Erythroblast (primary cell): ENCODE data around the gene URM1.
A peak's percentile ranks its signal among the peaks of the same experiment; 100 is the strongest.

Experiments
- DNase-seq, 2 experiments: peaks; one replicate each; lab custom pipeline; 2025; lab: John Stamatoyannopoulos, UW
- GATA1 ChIP-seq: IDR thresholded peaks from 2 replicates; pipeline ENCODE4 v1.6.1; 2011; ENCODE audit warnings: low read depth, mild to moderate bottlenecking, control low read depth, low read length, moderate library complexity
- POLR2A ChIP-seq: IDR thresholded peaks from 2 replicates; pipeline ENCODE4 v1.6.1; 2011; ENCODE audit warnings: mild to moderate bottlenecking, low read length

Gene URM1

DNA sequence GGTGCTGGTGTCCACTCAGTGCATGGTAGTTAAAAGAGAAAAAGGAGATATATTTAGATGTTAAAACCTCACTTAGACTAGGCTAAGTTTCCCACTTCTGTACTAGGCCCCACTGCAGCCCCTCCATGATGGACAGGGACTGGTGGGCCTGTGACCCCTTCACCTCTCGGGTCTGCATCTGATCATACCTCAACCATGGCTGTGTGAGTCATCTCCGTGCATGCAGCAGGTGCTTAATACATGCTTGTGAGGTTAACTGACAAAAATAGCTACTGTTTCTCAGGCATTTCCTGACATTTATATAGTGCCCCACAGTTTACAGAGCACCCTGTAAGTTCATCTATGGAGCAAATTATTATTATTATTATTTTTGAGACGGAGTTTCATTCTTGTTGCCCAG is 8.4 kb upstream of the URM1 start:
- DNase-seq, result no peak
- TF ChIP-seq POLR2A, result no peak
- TF ChIP-seq GATA1, result no peak

- TF ChIP-seq GATA1 (no peak), POLR2A (no peak)
- DNase-seq, result no peak
Observed at GRCh38 chr9:128365525-128365924, 5.6 kb upstream of the URM1 start.

DNA sequence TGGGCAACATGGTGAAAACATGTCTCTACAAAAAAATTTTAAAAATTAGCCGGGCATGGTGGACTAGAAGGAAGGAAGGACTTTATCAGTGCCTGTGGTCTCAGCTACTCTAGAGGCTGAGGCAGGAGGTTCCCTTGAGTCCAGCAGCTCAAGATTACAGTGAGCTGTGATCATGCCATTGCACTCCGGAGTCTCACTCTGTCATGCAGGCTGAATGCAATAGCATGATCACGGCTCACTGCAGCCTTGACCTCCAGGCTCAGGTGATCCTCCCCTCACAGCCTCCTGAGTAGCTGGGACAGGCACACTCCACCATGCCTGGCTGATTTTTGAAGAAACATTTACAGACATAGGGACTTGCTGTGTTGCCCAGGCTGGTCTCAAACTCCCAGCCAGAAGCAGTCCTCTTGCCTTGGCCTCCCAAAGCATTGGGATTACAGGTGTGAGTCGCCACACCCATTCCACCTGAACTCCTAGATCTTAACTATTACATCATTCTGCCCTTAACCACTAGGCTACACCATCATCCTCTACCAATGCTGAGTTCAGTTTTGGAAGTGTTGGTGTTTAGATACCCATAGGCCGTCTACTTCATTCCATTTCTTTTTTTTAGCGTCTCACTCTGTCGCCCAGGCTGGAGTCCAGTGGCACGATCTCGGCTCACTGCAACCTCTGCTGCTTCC is 2.0 kb upstream of the URM1 start:
- TF ChIP-seq POLR2A (no peak), GATA1 (no peak)
- DNase-seq, result peak in 1 of 2 experiments; percentile 27

DNA sequence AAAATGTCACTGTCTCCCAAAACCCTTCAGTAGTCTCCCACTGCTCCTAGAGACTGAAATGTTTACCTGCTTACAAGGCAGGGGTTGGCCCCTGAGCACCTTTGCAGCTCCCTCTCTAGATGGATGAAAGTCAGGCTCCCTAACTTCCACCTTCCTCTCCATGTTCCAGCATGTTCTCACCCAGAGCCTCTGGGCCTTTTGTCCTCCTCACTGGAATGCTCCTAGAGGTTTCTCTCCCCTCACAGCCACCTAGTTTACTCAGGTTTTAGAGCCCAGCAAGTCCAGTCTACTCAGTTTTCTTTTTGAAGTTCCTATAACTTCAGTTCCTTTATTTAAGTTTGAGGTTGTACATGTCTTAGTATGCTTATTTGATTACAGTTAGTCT is 815 bp upstream of the URM1 start:
- TF ChIP-seq GATA1 (no peak), POLR2A (no peak)
- no peak for DNase-seq

DNA sequence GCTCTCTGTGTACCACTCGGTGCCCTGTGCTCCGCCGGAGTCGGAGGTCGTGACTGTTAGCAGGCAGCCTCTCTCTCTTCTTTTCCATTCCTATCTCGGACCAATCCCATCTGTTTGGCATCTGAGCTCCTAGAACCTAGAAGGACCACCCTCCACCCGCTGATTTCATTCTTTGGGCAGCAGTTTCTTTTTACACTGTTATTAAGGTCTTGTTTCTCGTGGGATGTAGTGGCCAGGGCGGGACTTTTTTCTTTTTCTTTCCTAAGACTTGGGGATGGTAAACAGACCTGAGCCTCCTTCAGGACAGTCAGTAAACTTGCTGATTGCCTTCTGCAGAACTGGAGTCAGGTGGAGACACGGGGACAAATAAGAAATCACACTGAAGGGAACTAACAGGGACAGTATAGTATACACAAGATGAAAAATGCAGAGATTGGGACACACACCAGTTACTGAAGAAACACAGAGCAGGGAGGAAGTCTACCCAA is 500 bp downstream of the URM1 start:
- peak; percentile 44 to 65 for DNase-seq

DNA sequence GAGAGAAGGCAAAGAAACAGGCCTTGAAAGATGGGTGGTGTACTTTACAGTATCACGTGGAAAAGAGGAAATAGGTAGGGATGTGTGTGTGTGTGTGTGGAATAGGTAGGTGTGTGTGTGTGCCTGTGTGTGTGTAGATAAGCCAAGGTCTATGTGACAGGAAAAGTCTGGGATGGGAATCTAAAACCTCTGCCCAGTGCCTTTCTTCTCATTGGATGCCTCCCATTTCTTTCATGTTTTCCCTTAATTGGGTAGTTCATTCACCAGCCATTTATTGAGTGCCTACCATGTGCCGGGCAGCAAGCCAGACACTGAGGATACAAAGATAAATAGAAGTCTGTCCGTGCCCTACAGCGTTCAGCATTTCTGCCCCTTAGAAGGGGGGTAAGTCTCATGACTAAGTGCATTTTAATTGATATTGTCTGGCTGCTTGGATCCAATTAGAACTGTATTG is 1.0 kb downstream of the URM1 start:
- DNase-seq, result peak; percentile 62 to 73
- no peak for TF ChIP-seq GATA1
- TF ChIP-seq POLR2A, result no peak

More for the DNA sequence above, 500 bp downstream of the URM1 start:
- TF ChIP-seq POLR2A, result peak; percentile 53
- TF ChIP-seq GATA1, result no peak

DNA sequence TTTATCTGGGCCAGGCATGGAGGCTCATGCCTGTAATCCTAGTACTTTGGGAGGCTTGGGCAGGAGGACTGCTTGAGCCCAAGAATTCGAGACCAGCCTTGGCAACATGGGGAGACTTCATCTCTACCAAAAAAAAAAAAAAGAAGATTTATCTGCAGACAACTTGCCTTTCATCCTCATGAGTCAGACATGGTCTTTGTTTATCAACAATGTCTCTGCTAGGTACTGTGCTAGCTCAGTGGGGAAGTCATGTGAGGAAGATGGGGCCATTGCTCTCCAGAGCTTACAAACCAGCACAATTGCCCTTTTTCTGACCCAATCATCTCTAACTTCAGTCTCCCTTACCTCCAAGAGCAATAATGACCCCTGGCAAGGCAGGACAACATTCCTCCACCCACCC is 1.6 kb downstream of the URM1 start:
- peak; percentile 40 to 43 for DNase-seq
- no peak for TF ChIP-seq POLR2A
- no peak for TF ChIP-seq GATA1

DNA sequence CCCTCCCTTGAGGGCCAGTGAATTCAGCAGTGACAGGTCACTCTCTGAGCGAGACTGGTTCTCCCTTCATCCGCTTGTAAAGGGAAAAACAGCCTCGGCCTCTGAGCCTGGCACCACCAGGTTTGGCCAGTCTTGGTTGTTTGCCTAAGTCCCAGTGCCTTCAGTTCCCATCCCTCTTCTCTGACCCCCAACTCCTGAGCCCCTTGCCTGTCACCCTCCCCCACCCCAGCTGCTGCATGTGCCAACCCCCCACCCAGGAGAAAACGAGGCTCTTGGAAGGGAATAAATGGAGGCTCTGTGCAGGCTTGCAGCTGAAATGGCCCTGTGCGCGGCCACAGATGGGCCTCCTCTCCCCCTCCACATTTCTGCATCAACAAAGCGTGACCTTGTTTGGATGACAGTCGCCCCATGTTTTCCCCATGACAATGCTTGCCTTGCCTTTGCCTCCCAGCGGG is 3.1 kb downstream of the URM1 start:
- DNase-seq, result no peak
- TF ChIP-seq POLR2A, result no peak
- no peak for TF ChIP-seq GATA1

DNA sequence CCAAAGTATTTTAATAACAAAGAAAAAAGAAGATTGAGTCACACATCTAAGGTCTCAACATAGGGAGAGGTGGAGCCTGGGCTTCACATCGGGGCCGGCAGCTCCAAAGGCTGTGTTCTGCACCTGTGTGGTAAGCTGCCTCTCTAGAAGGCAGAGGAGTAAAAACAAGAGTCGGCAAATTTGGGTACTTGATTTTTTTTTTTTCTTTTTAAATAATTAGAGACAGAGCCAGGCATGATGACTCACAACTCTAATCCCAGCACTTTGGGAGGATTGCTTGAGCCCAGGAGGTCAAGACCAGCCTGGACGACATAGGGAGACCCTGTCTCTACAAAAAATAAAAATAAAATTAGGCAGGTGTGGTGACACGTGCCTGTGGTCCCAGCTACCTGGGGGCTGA is 4.7 kb downstream of the URM1 start:
- no peak for DNase-seq
- TF ChIP-seq GATA1, result no peak
- no peak for TF ChIP-seq POLR2A

DNA sequence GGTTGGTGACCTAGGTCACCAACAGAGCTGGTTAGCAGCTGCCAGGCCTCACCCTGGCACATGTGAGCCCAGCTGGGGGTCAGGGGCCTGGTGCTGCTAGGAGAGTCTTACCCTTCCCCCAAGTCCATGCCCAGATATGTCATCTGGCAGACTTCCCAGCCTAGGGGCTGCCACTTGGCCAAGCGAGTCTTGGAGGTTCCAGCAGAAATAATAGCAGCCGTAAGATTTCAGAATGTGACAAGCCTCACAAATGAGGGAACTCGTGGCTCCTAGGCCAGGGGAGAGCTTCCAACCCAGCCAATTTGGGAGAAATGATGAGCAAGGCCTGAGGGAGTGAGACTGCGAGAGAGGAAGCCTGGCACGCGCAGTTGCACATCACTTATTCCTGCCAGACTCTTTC is 11.1 kb downstream of the URM1 start:
- DNase-seq, result no peak
- TF ChIP-seq POLR2A (no peak), GATA1 (no peak)

GRCh38 chr9:128383007-128383753 is 12.0 kb downstream of the URM1 start:
- TF ChIP-seq GATA1, result no peak
- TF ChIP-seq POLR2A, result no peak
- no peak for DNase-seq

GRCh38 chr9:128383791-128384190 is 12.6 kb downstream of the URM1 start:
- no peak for DNase-seq
- TF ChIP-seq POLR2A (no peak), GATA1 (no peak)

- TF ChIP-seq POLR2A (no peak), GATA1 (no peak)
- no peak for DNase-seq
Observed at GRCh38 chr9:128384801-128385495, 13.8 kb downstream of the URM1 start.
